Activated naive CD8-positive, alpha-beta T cell (primary cell): Measurements from ENCODE around the gene INPP5D.
A peak's percentile ranks its signal among the peaks of the same experiment; 100 is the strongest.
"Not testable (repeated sequence)": the region's sequence is repeated elsewhere in the genome, so short reads cannot be mapped to it uniquely, and the experiment has no call there.

Source experiments
- H3K27ac Mint-ChIP-seq: one replicate; pipeline ENCODE4 v1.8.0; 2021; ENCODE audit warnings: mixed read lengths
- H3K27me3 Mint-ChIP-seq: one replicate; pipeline ENCODE4 v1.8.0; 2021; ENCODE audit warnings: mixed read lengths
- H3K36me3 Mint-ChIP-seq: one replicate; pipeline ENCODE4 v1.8.0; 2021; ENCODE audit warnings: mixed read lengths
- H3K4me1 Mint-ChIP-seq: one replicate; pipeline ENCODE4 v1.8.0; 2021; ENCODE audit warnings: low read depth, mixed read lengths
- H3K4me3 Mint-ChIP-seq: one replicate; pipeline ENCODE4 v1.8.0; 2021; ENCODE audit warnings: mild to moderate bottlenecking, mixed read lengths
- H3K9me3 Mint-ChIP-seq: one replicate; pipeline ENCODE4 v1.8.0; 2021; ENCODE audit warnings: low read depth, mixed read lengths

The INPP5D gene

DNA sequence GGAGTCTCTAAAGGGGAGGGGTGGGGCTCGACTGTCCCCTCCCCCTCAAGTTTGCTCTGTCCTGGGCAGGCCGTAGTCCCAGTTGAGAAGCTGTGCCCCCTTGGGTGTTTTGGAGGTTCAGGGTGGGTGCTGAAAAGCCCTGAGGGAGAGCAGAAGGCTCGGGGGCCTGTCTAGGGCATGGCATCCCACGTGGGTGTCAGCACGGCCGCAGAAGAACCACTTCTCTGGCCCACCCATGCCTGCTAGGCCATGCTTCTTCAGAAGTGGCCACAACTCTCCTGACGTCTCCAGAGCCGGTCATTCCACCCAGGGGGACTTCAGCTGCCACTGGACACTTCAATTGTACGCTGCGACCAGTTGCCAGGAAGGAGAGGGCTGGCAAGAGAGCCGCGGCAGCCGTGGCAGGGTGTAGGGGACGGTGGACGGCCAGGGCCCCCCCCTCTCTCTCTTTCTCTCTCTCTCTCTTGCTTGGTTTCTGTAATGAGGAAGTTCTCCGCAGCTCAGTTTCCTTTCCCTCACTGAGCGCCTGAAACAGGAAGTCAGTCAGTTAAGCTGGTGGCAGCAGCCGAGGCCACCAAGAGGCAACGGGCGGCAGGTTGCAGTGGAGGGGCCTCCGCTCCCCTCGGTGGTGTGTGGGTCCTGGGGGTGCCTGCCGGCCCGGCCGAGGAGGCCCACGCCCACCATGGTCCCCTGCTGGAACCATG lies at the start of gene INPP5D:
Gene INPP5D (plus strand): TSS at position 546 of the 704 bp plus-strand sequence. CDS start 137 bp downstream, at position 683.
- no peaks in the 10 kb centered on the region for H3K27me3 Mint-ChIP-seq
- H3K4me1 Mint-ChIP-seq: peaks cover 43% of the 10 kb centered on the region

DNA sequence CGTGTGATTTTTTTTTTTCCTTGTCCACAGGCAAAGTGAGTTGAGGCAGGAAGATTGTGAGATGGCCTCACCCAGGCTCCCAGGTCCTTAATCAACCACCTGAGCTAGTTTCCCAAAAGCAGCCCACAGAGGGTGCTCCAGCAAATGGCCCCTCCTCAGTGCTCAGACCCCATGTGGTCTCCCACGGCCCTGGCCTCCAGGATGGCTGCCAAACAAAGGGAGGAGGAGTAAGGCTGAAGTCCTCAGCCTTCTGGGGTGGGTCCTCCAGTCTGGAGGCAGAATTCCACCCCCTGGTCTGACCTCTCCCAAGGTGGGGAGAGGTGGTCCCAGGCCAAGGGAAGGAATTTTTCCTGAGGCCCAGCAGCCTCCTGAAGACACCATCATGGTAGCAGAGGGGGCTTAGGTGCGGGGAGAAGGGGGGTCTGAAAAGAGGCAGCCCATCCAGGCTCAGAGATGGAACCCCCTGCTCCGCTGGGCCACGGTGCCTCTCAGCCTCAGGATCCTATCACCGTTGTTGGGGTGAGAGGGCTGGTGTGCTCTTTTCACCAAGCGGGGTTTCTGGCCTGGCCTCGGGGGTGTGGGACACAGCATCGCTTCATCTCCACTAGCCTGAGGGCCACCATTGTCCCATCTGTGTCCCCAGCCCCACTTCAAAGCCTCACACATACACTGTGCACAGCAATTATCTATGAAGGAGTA lies 49.4 kb upstream of the INPP5D start:
- Mint-ChIP-seq H3K4me3 (no peak overlapping the region), H3K9me3 (no peaks in the 10 kb centered on the region), H3K27me3 (no peaks in the 10 kb centered on the region), H3K36me3 (no peaks in the 10 kb centered on the region), H3K4me1 (no peaks in the 10 kb centered on the region), H3K27ac (no peak overlapping the region)

More for the DNA sequence above, at the start of gene INPP5D:
- Mint-ChIP-seq H3K36me3 (no peaks in the 10 kb centered on the region), H3K9me3 (no peaks in the 10 kb centered on the region), H3K27ac (peak within 1 kb of the TSS; percentile 98), H3K4me3 (peak within 1 kb of the TSS; percentile 96)

DNA sequence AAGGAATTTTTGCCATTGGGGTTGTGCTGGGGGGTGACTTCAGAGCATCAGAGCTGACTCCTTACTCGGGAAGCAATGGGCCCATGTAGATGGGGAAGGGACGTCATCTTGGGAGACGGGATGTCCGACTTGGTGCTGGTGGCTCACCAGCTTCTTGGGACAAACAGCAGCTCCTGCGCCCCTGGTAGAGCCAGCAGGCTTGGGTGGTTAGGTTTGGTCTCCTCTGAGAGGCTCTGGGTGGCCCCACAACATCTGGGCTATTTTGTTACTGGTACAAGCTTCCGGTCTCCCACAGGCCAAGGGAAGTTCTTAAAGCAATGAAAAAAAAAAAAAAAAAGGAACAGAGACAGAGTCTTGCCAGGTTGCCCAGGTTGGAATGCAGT lies 48.9 kb upstream of the INPP5D start:
- no peak overlapping the region for H3K27ac Mint-ChIP-seq
- no peaks in the 10 kb centered on the region for H3K4me1 Mint-ChIP-seq
- no peak overlapping the region for H3K4me3 Mint-ChIP-seq
- no peaks in the 10 kb centered on the region for H3K36me3 Mint-ChIP-seq
- H3K9me3 Mint-ChIP-seq: no peaks in the 10 kb centered on the region
- H3K27me3 Mint-ChIP-seq: no peaks in the 10 kb centered on the region

DNA sequence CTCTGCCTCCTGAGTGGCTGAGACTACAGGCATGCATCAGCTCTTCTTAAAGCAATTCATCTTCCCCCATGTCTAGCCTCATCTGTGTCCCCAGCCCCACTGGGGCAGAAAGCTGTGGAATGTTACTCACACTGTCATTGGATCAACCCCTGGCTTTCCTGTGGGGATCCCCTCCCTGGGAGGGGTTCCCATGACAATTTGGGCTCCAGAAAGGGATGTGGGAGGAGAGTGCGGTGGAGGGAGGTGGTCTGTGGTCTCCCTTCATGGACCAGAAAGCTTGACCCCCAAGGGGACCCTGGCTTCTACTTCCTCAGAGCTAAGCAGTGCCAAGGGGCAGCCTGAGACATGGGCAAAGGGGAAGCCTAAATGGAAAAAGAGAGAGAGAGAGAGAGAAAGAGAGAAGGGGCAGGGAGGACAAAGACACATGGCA lies 48.4 kb upstream of the INPP5D start:
- no peaks in the 10 kb centered on the region for H3K36me3 Mint-ChIP-seq
- no peaks in the 10 kb centered on the region for H3K4me1 Mint-ChIP-seq
- H3K4me3 Mint-ChIP-seq: no peak overlapping the region
- no peak overlapping the region for H3K27ac Mint-ChIP-seq
- no peaks in the 10 kb centered on the region for H3K27me3 Mint-ChIP-seq
- no peaks in the 10 kb centered on the region for H3K9me3 Mint-ChIP-seq

DNA sequence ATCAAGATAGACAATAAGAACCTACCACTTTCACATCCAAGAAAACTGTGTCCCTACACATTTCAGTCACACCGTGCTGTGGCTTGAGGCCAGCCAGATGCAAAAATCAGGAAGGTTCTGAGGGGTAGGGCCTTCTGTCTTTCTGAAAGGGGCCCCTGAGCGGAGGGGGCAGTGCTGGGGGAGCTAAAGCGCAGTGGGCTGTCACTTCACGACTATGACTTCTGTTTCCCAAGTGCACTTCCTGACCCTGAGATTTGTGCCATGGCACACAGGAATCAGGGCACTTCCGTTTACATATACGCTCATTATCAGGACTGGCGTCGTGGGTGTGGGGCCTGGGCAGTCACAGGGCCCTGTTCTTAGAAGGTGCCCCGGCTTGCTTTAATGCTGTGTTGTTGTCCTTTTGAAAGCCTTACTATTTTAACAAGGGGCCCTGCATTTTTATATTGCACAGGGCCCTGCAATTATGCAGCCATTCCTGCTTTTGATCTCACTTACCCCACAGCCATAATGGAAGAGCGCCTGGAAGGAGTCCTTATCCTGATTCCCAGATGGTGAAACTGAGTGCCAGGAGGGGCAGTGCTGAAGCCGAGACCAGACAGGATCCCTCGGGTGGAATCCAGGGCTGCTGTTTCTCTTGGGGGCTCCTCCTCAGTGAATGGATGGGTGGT lies 47.7 kb upstream of the INPP5D start:
- Mint-ChIP-seq H3K9me3 (no peaks in the 10 kb centered on the region), H3K36me3 (no peaks in the 10 kb centered on the region), H3K27me3 (no peaks in the 10 kb centered on the region), H3K27ac (no peak overlapping the region), H3K4me1 (no peaks in the 10 kb centered on the region), H3K4me3 (no peak overlapping the region)

DNA sequence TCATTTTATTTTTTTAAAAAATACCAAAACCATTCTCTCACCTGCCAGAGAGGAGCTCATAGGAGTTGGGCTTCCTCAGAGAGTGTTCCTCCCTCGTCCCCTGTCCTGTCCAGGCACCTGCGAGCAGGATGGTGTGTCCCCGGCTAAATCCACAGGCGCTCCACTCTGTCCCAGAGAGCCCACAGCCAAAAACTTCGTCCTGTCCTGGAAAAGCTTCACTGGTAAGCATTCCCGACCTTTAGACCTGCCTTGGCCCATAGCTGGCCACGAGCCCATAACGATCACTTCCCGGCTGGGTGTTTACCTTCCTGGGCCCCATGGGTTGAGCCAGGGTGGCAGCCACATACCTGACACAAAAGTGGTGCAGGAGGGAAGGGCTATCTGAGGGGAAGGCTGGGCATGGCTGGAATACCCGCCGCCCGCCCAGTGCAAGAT lies 47.1 kb upstream of the INPP5D start, which contains the start of gene NGEF:
Gene NGEF (minus strand): TSS at position 230 of the 435 bp plus-strand sequence. CDS start 38,366 bp downstream, outside the sequence.
- H3K27ac Mint-ChIP-seq: no peak within 1 kb of the TSS
- H3K9me3 Mint-ChIP-seq: no peaks in the 10 kb centered on the region
- H3K36me3 Mint-ChIP-seq: no peaks in the 10 kb centered on the region
- no peaks in the 10 kb centered on the region for H3K4me1 Mint-ChIP-seq
- H3K27me3 Mint-ChIP-seq: no peaks in the 10 kb centered on the region
- no peak within 1 kb of the TSS for H3K4me3 Mint-ChIP-seq

DNA sequence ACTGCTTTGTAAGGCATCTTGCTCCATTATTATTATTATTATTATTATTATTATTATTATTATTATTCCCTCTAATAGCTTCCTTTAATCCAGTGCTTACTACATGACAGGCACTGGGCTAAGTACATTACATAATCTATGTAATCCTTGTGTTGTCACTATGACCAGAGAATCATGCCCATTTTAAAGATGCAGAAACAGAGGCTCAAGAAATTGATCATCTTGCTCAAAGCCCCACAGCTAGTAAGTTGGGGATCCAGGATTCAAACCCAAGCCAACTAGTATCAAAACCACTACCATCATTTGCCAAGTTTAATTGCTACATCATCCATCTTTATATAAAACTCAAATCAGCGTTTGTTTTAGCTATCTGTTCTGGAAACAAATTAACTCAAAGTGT lies 46.5 kb upstream of the INPP5D start:
- Mint-ChIP-seq H3K27ac (no peak overlapping the region), H3K36me3 (no peaks in the 10 kb centered on the region), H3K9me3 (no peaks in the 10 kb centered on the region), H3K27me3 (no peaks in the 10 kb centered on the region), H3K4me1 (no peaks in the 10 kb centered on the region), H3K4me3 (no peak overlapping the region)

DNA sequence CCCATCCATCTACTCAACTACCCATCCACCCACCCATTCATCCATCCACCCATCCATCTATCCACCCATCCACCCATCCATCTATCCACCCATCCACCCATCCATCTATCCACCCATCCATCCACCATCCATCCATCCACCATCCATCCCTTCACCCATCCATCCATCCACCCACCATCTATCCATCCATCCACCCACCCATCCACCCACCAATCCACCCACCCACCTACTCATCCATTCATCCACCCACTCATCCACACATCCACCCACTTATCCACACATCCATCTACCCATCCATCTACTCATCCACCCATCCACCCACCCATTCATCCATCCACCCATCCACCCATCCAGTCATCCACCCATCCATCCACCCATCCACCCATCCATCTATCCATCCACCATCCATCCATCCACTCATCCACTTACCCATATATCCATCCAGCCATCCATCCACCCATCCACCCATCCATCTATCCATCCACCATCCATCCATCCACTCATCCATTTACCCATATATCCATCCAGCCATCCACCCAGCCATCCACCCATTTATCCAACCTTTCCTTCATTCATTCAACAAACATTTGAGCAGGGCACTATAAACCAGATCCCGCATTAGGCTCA lies 45.0 kb upstream of the INPP5D start:
- no peaks in the 10 kb centered on the region for H3K27me3 Mint-ChIP-seq
- no peak overlapping the region for H3K4me3 Mint-ChIP-seq
- H3K4me1 Mint-ChIP-seq: no peaks in the 10 kb centered on the region
- no peak overlapping the region for H3K27ac Mint-ChIP-seq
- H3K36me3 Mint-ChIP-seq: no peaks in the 10 kb centered on the region
- H3K9me3 Mint-ChIP-seq: no peaks in the 10 kb centered on the region

DNA sequence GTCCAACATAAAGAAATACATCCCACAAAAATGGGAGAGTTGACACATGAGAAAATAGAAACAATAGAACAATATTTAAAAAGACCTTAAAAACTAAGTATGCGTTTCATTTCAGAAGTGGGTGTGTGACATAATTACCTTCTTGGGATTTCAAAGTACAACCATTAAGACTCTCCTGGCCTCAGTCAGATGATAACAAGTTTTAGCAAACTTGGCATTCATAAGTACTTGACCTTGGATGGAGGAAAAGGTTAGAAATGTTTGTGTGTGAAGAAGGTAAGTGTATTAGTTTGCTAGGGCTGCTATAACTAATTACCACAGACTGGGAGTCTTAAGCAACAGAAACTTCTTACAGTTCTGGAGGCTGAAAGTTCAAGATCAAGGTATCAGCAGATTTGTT lies 42.2 kb upstream of the INPP5D start:
- no peak overlapping the region for H3K27ac Mint-ChIP-seq
- H3K27me3 Mint-ChIP-seq: no peaks in the 10 kb centered on the region
- H3K4me1 Mint-ChIP-seq: no peaks in the 10 kb centered on the region
- H3K4me3 Mint-ChIP-seq: no peak overlapping the region
- H3K9me3 Mint-ChIP-seq: no peaks in the 10 kb centered on the region
- H3K36me3 Mint-ChIP-seq: no peaks in the 10 kb centered on the region

DNA sequence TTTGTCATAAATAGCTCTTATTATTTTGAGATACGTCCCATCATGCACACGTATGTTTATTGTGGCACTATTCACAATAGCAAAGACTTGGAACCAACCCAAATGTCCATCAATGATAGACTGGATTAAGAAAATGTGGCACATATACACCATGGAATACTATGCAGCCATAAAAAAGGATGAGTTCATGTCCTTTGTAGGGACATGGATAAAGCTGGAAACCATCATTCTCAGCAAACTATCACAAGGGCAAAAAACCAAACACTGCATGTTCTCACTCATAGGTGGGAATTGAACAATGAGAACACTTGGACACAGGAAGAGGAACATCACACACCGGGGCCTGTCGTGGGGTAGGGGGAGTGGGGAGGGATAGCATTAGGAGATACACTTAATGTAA lies 40.5 kb upstream of the INPP5D start:
- H3K27ac Mint-ChIP-seq, H3K36me3 Mint-ChIP-seq, H3K4me3 Mint-ChIP-seq, H3K9me3 Mint-ChIP-seq, H3K27me3 Mint-ChIP-seq, H3K4me1 Mint-ChIP-seq: not testable (repeated sequence)

DNA sequence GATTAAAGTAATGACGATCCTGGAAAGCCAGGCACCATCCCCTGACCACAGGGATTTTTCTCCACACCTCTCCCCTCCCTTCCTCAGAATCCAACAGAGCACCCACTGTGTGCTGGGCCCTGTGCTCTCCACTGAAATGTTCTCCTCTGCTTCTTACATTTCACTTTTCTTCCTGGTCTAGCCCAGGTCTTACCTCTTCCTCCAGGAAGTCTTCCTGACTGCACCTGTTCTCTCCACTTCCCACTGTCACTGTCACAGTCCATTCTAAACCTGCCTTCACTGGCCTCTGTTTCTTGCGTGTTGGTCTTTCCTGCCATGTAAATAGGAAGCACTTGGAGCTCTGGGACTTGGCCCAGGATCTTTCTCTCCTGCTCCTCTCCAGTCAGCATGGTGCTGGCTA lies 39.7 kb upstream of the INPP5D start:
- H3K4me3 Mint-ChIP-seq: no peak overlapping the region

DNA sequence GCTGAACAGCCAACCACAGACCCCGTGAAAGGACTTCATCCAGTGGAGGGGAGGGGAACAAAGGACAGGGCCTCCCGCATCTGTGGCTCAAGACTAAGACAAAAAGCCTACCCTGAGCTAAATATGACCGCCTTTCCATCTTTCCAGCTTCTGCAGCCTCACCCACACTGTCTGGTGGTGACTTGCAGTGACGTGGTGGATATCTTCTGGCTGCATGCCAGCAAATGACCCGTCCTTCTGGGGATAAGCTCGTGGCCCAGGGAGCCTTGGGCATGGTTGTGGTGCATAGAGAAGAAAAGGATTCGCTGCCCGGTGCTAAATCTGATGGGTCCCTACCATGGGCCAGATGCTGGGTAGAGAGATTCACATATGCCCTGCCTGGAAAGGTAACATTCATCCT lies 38.4 kb upstream of the INPP5D start:
- H3K36me3 Mint-ChIP-seq: no peaks in the 10 kb centered on the region
- H3K27me3 Mint-ChIP-seq: no peaks in the 10 kb centered on the region
- H3K4me3 Mint-ChIP-seq: no peak overlapping the region
- no peaks in the 10 kb centered on the region for H3K9me3 Mint-ChIP-seq
- H3K27ac Mint-ChIP-seq: no peak overlapping the region
- no peaks in the 10 kb centered on the region for H3K4me1 Mint-ChIP-seq

More for the DNA sequence above, 39.7 kb upstream of the INPP5D start:
- H3K4me1 Mint-ChIP-seq: no peaks in the 10 kb centered on the region
- no peak overlapping the region for H3K27ac Mint-ChIP-seq
- no peaks in the 10 kb centered on the region for H3K9me3 Mint-ChIP-seq
- no peaks in the 10 kb centered on the region for H3K36me3 Mint-ChIP-seq
- no peaks in the 10 kb centered on the region for H3K27me3 Mint-ChIP-seq

DNA sequence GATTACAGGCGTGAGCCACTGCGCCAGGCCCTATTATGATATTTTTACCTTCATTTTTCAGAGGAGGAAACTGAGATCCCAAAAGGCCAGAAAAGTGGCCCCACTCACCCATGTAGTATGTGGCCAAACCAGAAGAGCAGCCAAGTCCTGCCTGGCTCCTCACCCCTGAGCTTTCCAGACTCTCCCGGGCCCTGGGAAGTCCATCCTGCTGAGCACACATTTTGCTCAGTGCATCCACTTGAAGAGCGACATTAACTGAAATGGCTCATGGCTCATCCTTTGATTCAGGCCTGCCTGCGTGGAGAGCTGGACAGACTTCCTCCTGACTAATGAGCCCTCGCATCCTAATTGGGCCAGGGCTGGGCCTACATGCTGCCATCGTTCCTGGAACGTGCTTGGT lies 37.6 kb upstream of the INPP5D start:
- Mint-ChIP-seq H3K36me3 (no peaks in the 10 kb centered on the region), H3K4me1 (no peaks in the 10 kb centered on the region), H3K9me3 (no peaks in the 10 kb centered on the region), H3K27ac (no peak overlapping the region), H3K27me3 (no peaks in the 10 kb centered on the region), H3K4me3 (no peak overlapping the region)

DNA sequence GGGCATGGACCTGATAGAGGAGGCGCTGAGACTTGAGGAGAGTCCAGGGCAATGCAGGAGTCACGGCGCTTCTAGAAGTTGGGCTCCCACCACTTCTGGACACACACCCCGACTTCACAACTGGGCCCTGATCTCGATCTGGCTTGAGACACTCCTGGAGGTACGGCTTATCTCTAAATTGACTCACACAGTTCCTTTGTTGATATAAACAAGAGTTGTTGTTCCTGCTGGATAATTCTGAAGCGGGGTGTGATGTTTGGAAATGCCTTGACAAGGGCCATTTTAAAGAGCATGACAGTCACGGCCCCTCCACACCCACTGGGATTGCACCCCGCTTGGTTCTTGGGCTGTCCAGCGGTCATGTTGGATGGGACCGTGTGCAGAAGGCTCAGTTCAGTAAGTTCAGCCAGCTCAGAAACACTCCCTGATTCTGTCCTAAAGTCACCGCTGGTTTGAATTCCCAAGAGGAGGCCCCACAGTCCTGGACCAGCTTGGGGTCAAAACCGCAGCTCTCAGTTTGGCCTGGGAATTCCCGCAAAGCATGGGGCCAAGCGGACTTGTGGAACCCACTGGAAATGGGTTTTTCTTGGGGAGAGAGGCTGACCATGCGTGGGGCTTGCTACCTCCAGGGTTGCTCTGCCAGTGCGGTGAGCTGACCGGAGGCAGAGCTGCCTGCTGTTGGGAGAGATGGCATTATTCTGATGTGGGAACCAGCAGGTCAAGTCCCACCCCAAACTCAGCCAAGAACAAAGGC lies 37.0 kb upstream of the INPP5D start:
- H3K9me3 Mint-ChIP-seq: no peaks in the 10 kb centered on the region

More for the DNA sequence above, 37.0 kb upstream of the INPP5D start:
- H3K36me3 Mint-ChIP-seq: no peaks in the 10 kb centered on the region
- H3K4me3 Mint-ChIP-seq: no peak overlapping the region
- no peak overlapping the region for H3K27ac Mint-ChIP-seq
- no peaks in the 10 kb centered on the region for H3K4me1 Mint-ChIP-seq
- H3K27me3 Mint-ChIP-seq: no peaks in the 10 kb centered on the region
